ENCODE results near the gene XYLT1.
A peak's percentile ranks its signal among the peaks of the same experiment; 100 is the strongest.

Gene XYLT1

DNA sequence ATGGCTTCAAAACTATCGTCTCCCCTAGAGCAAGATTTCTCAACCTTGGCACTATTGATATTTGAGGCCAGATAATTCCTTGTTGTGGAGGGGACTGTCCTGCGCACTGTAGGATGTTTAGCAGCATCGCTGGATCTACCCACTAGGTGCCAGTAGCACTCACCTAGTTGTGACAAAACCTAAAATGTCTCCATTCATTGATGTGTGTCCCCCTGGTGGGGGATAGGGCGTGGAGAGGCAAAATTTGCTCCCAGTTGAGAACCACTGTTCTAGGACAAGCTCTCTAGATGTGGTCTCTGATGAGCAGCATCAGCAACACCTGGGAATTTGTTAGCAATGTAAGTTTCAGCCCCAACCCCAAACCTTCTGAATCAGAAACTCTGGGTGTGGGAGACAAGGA, 259.0 kb downstream of the XYLT1 start:
- DNase-seq (ENCODE audit: low read depth, low spot score) = no peak
- in situ Hi-C loops (cut with HindIII; ENCODE audit: low sequenced_read_pairs) = no loop called here
- TF ChIP-seq, protein P1, sequence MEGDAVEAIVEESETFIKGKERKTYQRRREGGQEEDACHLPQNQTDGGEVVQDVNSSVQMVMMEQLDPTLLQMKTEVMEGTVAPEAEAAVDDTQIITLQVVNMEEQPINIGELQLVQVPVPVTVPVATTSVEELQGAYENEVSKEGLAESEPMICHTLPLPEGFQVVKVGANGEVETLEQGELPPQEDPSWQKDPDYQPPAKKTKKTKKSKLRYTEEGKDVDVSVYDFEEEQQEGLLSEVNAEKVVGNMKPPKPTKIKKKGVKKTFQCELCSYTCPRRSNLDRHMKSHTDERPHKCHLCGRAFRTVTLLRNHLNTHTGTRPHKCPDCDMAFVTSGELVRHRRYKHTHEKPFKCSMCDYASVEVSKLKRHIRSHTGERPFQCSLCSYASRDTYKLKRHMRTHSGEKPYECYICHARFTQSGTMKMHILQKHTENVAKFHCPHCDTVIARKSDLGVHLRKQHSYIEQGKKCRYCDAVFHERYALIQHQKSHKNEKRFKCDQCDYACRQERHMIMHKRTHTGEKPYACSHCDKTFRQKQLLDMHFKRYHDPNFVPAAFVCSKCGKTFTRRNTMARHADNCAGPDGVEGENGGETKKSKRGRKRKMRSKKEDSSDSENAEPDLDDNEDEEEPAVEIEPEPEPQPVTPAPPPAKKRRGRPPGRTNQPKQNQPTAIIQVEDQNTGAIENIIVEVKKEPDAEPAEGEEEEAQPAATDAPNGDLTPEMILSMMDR (IDR thresholded peaks at IDR 0.05; ENCODE audit: low read depth, low read length) = peak; percentile 21
- H3K4me3 ChIP-seq (ENCODE audit: low read depth, low read length) = no peak overlapping the region

DNA sequence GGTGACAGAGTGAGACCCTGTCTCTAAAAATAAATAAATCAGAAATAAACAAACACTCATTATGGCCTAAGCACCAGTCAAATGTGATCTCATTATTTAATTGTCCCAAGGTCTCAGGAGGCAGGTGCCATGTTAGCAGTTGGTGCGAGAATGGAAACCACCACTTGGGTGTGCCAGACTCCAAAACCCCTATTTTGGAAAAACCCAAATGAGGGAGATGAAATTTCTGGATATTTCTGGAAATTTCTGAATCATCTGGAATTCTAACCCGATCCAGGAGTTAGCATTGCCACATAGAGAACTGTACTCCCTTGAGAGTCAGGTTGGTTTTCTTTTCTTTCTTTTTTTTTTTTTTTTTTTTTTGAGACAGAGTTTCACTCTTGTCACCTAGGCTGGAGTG, 264.0 kb downstream of the XYLT1 start:
- DNase-seq (ENCODE audit: low read depth, low spot score) = no peak
- in situ Hi-C loops (cut with HindIII; ENCODE audit: low sequenced_read_pairs) = no loop called here
- TF ChIP-seq, protein P1 (IDR thresholded peaks at IDR 0.05; ENCODE audit: low read depth, low read length) = no peak
- no peak overlapping the region for H3K4me3 ChIP-seq (ENCODE audit: low read depth, low read length)

DNA sequence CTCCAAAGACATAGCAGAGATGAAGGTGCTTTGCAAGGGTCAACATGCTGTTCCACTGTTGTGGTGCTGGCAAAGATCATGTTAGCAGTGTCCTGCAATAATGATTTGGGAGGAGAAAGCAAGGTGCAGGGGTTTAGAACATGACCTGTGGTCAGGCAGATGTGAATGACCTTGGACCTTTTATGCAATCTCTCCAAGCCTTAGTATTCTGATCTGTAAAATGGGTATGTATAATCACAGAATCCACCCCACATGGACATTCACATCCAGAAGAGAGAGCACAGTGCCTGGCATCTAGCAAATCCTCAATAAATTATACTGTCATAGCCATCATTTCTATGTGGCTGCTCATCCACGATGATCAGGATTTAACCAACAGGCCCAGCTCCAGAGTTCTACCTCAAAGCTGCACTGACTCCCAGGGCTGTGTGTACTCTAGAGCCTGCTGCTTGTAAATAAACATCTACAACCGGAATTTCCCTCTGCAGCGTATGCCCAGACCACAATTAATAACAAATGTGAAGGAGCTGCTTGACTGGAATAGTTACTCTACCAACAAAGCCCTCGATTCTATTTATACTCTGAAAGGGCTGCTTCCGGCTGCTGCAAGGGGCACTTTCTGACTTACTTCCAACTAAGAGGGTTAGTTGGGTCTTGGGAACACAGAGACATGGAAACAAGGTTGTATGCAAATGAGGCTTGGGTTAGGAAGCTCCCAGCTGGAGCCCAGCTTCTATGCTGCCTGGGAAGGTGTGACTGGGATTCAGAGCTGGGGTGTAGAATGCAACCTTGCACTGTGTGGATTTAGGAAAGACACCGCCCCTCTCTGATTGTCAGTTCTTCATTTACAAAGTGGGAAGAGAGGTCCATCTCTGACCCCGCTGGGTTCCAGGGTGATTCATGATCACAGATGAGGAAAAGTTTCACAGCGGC, 265.2 kb downstream of the XYLT1 start:
- TF ChIP-seq, protein P1 (IDR thresholded peaks at IDR 0.05; ENCODE audit: low read depth, low read length) = no peak
- in situ Hi-C loops (cut with HindIII; ENCODE audit: low sequenced_read_pairs) = no loop called here
- no peak overlapping the region for H3K4me3 ChIP-seq (ENCODE audit: low read depth, low read length)
- DNase-seq (ENCODE audit: low read depth, low spot score) = peak; percentile 62

DNA sequence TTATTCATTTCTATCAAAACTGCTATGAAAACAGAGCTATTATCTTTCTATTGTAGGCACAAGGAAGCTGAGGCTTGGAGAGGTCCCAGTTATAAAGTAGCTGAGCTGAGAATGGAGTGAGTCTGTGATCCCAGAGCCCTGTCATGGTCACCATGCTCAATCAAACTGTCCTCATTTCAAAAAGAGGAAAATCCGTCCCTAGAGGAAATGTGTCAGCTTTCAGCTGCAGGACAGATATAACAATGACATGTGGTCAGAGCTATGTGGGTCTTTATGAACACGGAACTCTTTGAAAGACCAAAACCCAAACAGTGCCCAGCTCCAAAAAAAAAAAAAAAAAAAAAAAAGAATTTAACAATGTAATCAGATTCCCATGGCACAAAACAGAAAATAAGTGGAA, 266.1 kb downstream of the XYLT1 start:
- in situ Hi-C loops (cut with HindIII; ENCODE audit: low sequenced_read_pairs) = no loop called here
- TF ChIP-seq, protein P1 (IDR thresholded peaks at IDR 0.05; ENCODE audit: low read depth, low read length) = no peak
- DNase-seq (ENCODE audit: low read depth, low spot score) = no peak
- H3K4me3 ChIP-seq (ENCODE audit: low read depth, low read length) = no peak overlapping the region

DNA sequence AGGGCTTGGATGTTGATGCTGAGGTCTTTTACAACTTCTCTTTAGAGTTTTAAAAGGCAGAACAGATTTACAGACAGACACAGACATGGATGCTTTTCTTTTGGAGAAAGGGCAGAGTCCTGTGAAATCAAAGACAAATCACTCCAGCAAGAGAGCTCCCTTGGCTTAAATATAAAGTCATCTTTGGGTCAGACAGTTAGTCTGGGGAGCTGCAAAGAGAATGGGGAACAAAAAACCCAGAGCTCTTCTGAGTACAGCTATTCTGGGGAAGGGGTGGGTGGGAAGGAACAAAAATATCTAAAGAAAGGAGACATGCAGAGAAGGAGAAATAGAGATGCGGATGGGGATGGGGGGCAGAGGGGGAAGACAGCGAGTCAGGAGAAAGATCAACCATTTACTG, 266.6 kb downstream of the XYLT1 start:
- no peak for DNase-seq (ENCODE audit: low read depth, low spot score)
- TF ChIP-seq, protein P1 (IDR thresholded peaks at IDR 0.05; ENCODE audit: low read depth, low read length) = no peak
- H3K4me3 ChIP-seq (ENCODE audit: low read depth, low read length) = no peak overlapping the region
- in situ Hi-C loops (cut with HindIII; ENCODE audit: low sequenced_read_pairs) = no loop called here

DNA sequence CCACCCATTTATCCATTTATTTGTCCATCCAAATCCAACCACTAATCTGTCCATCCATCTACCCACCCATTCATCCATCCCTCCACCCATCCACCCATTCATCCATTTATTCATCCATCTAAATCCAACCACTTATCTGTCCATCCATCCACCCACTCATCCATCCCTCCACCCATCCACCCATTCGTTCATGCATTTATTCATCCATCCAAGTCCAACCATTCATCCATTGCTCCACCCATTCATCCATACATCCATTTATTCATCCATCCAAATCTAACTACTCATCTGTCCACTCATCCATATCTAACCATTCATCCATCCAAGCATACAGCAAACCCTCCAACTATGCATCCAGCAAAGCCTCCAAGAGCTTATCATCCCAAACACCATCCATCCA, 267.3 kb downstream of the XYLT1 start:
- H3K4me3 ChIP-seq (ENCODE audit: low read depth, low read length) = no peak overlapping the region
- TF ChIP-seq, protein P1 (IDR thresholded peaks at IDR 0.05; ENCODE audit: low read depth, low read length) = no peak
- in situ Hi-C loops (cut with HindIII; ENCODE audit: low sequenced_read_pairs) = no loop called here
- no peak for DNase-seq (ENCODE audit: low read depth, low spot score)
